GM12801 (cell line): ENCODE data around the gene GALNS.

Experiments used
- TF ChIP-seq, protein P1 (sequence below): IDR thresholded peaks from one replicate; pipeline ENCODE4 v1.5.1; 2011; ENCODE audit warnings: control low read depth; ENCODE audit not compliant: insufficient read length; ENCODE audit errors: extremely low read depth

The GALNS gene

DNA sequence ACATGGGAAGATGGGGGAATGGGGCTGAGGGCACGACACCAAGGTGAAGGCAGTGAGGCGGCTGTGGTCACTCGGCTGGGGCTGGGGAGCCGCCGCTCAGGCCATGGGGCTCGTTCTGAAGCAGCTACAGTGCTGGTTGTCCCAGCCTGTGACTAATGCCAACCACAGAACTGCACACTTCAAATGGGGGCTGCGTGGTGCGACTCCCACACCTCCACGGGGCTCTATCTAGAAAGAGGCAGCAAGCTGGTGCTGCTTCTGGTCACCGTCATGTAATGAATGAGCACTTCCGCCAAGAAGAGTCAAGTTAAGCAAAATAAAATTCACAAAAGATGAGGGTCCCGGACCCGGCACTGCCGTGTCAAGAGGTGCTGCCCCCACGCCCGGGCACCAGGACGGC is 20.0 kb downstream of the GALNS start:
- TF ChIP-seq, protein P1, sequence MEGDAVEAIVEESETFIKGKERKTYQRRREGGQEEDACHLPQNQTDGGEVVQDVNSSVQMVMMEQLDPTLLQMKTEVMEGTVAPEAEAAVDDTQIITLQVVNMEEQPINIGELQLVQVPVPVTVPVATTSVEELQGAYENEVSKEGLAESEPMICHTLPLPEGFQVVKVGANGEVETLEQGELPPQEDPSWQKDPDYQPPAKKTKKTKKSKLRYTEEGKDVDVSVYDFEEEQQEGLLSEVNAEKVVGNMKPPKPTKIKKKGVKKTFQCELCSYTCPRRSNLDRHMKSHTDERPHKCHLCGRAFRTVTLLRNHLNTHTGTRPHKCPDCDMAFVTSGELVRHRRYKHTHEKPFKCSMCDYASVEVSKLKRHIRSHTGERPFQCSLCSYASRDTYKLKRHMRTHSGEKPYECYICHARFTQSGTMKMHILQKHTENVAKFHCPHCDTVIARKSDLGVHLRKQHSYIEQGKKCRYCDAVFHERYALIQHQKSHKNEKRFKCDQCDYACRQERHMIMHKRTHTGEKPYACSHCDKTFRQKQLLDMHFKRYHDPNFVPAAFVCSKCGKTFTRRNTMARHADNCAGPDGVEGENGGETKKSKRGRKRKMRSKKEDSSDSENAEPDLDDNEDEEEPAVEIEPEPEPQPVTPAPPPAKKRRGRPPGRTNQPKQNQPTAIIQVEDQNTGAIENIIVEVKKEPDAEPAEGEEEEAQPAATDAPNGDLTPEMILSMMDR: no peak

DNA sequence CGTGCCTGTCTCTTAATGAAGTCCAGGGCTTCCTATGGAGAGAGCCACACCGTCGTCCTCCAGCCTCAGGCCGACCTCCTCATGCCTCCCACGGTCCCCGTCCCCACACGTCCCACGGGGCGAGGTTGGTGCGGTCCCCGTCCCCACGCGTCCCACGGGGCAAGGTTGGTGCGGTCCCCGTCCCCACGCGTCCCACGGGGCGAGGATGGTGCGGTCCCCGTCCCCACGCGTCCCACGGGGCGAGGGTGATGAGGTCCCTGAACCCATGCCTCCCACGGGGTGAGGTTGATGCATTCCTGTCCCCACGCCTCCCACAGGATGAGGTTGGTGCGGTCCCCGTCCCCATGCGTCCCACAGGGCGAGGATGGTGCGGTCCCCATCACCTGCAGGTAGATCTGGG is 20.9 kb downstream of the GALNS start:
- TF ChIP-seq, protein P1: no peak

DNA sequence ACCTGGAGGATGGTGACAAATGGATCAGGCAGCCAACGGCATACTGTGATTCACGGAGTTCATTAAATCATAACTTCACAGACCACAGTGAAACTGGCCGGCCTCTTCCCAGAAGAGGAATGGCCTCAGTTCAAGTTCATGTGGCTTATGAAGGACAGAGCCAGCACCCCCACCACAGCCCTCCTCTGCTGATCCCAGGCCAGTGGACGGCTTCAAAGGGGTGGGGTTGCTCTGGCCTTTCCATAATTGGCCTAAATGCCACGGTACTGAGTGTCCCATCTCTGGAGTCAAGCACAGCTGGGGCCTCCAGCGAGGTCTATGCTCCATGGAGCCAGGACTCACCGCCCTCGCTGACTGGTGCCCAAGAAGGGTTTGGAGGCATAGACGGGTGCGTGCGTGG is 21.4 kb downstream of the GALNS start:
- TF ChIP-seq, protein P1: no peak

DNA sequence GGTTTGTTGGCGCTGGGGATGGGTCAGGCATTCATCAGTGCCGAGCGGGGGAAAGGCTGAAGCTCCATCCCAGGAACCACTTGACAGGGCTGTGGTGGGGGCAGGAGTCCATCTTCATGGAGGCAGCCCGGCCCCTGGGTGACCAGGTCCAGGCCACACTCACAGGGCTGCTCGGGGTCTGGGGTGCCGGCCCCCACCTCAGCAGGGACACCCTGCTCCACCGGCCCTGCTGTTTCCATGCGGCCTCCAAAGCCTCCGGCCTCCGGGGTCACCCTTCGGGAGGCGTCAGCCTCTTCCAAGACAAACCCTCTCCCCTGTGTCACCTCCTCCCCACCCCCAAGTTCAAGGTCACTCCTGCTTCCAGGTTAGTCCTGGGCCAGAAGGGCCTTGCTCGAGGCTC is 22.1 kb downstream of the GALNS start:
- TF ChIP-seq, protein P1: no peak

DNA sequence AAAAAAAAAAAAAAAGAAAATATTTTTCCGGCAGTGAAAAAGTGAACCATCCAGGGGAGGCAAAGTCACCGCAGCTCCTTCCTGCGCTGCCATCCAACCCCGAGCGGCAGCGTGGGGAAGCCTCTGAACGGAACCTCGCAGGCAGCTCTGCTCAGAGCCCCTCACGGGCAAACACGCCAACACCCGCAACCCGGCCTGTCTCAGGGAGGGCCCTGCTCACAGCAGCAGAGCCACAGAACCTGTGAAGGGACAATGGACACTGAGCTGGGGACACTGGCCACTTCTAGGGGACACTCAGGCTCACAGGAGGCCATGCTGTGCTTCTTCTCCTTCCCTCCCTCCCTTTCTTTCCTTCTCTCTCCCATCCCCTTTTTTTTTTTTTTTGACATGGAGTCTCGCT is 23.7 kb downstream of the GALNS start:
- TF ChIP-seq, protein P1: no peak

DNA sequence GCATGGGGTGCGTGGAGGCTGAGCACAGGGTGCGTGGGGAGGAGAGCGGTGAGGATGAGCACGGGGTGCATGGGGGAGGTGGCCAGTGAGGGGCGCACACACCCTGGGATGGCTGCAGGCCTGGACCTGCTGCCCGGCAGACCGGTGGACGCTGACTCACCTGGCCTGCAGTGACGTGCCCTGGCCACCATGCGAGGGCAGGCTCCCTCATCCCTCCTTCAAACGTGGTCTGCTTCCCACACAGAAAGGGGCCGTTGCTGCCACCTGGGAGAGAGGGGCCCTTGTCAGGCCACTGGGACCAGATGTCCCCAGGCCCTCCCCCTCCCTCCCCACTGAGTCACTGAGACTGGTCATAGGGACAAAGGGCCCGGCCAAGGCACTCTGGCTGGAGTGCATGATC is 24.9 kb downstream of the GALNS start:
- TF ChIP-seq, protein P1: no peak

DNA sequence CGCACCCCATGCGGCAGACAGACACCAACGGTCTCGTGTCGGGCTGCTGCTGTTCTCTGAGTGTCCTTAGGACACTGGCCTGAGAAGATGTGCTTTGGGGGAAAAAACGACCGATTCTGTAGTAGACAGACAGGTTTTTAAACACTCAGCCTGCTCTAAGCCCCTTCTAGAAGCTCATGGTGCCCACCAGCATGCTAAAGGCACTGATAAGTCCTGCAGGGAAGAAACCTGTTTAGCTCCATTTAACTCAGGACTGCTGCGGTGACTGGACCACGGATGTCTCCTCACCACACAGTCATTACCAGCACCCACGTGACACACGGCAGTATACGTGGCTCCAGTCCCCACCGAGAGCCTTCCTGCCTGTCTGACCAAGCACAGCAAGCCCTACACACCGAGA is 26.0 kb downstream of the GALNS start:
- TF ChIP-seq, protein P1: no peak

DNA sequence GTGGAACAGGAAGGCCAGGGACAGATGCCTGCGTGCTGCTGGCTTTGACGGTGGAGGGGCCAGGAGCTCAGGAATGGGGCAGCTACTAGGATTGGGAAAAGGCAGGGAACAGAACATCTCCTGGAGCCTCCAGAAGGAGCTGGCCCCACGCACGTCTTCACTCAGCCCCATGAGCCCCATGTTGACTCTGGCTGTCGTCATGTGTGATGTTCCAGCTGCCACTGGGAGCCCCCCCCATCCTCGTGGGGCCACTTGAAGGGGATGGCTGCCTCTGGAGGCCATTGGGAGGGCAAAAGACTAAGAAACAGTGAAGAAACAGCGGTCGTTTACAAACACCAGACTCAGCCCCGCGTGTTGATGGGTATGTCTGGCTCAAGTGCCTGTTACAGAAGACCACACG is 26.5 kb downstream of the GALNS start:
- TF ChIP-seq, protein P1: no peak
